H9 (cell line): ENCODE results near the gene SPATA25. TPM values are rescaled to one million over a fixed set of nuclear protein-coding genes. Genes with fewer than 3 reads are reported as not detected.

ENCODE experiments used
- DNase-seq: peaks from one replicate; pipeline ENCODE4 v3.0.0-alpha.2; 2017
- H2AFZ ChIP-seq: one replicate; pipeline ENCODE4 v1.6.1; 2013; ENCODE audit warnings: mild to moderate bottlenecking, low read length, control low read depth, moderate library complexity
- H2AK5ac ChIP-seq: 2 replicates; pipeline ENCODE4 v1.6.1; 2013; ENCODE audit warnings: low read length, control low read depth, mixed read lengths; ENCODE audit not compliant: insufficient read length
- H2BK120ac ChIP-seq: one replicate; pipeline ENCODE4 v1.6.1; 2013; ENCODE audit warnings: low read depth, mild to moderate bottlenecking, low read length, control low read depth, inconsistent platforms; ENCODE audit not compliant: poor library complexity, severe bottlenecking
- H2BK12ac ChIP-seq: 2 replicates; pipeline ENCODE4 v1.6.1; 2013; ENCODE audit warnings: low read length, control low read depth, mixed read lengths, low read depth; ENCODE audit not compliant: insufficient read length
- H2BK15ac ChIP-seq: 2 replicates; pipeline ENCODE4 v1.6.1; 2013; ENCODE audit warnings: low read depth, low read length, control low read depth
- H2BK20ac ChIP-seq: one replicate; pipeline ENCODE4 v1.6.1; 2013; ENCODE audit warnings: low read depth, mild to moderate bottlenecking, low read length, control low read depth, inconsistent platforms; ENCODE audit not compliant: poor library complexity, severe bottlenecking
- H2BK5ac ChIP-seq: 2 replicates; pipeline ENCODE4 v1.6.1; 2013; ENCODE audit warnings: low read length, control low read depth, mixed read lengths; ENCODE audit not compliant: insufficient read length
- H3K14ac ChIP-seq: 2 replicates; pipeline ENCODE4 v1.6.1; 2013; ENCODE audit warnings: low read length, control low read depth; ENCODE audit not compliant: insufficient read depth
- H3K18ac ChIP-seq: 2 replicates; pipeline ENCODE4 v1.6.1; 2013; ENCODE audit warnings: low read depth, mild to moderate bottlenecking, mixed read lengths, low read length, control low read depth; ENCODE audit not compliant: insufficient read length
- H3K23ac ChIP-seq: 2 replicates; pipeline ENCODE4 v1.6.1; 2013; ENCODE audit warnings: low read length, control low read depth, mixed read lengths, low read depth; ENCODE audit not compliant: insufficient read length
- H3K23me2 ChIP-seq: 2 replicates; pipeline ENCODE4 v1.6.1; 2013; ENCODE audit warnings: low read depth, mild to moderate bottlenecking, mixed read lengths, low read length, control low read depth; ENCODE audit not compliant: insufficient read length, poor library complexity, severe bottlenecking
- H3K27ac ChIP-seq: 2 replicates; pipeline ENCODE4 v1.5.1; 2013; ENCODE audit warnings: low read length, control low read depth, mixed read lengths, low read depth; ENCODE audit not compliant: insufficient read length
- H3K27me3 ChIP-seq: 2 replicates; pipeline ENCODE4 v1.6.1; 2013; ENCODE audit warnings: low read length, control low read depth, inconsistent platforms; ENCODE audit not compliant: insufficient read depth
- H3K4ac ChIP-seq: 2 replicates; pipeline ENCODE4 v1.6.1; 2013; ENCODE audit warnings: low read depth, mild to moderate bottlenecking, control low read depth, inconsistent platforms, low read length, moderate library complexity
- H3K4me1 ChIP-seq: 2 replicates; pipeline ENCODE4 v1.6.1; 2013; ENCODE audit warnings: low read length, control low read depth, inconsistent platforms; ENCODE audit not compliant: insufficient read depth
- H3K4me2 ChIP-seq: 2 replicates; pipeline ENCODE4 v1.6.1; 2013; ENCODE audit warnings: low read length, control low read depth, mixed read lengths; ENCODE audit not compliant: insufficient read length, insufficient read depth
- H3K56ac ChIP-seq: 2 replicates; pipeline ENCODE4 v1.6.1; 2013; ENCODE audit warnings: low read depth, mild to moderate bottlenecking, mixed read lengths, low read length, control low read depth; ENCODE audit not compliant: insufficient read length
- H3K79me1 ChIP-seq: 2 replicates; pipeline ENCODE4 v1.6.1; 2013; ENCODE audit warnings: low read depth, mild to moderate bottlenecking, moderate library complexity, low read length, control low read depth, inconsistent platforms; ENCODE audit not compliant: insufficient read depth, poor library complexity, severe bottlenecking
- H3K79me2 ChIP-seq: 2 replicates; pipeline ENCODE4 v1.6.1; 2013; ENCODE audit warnings: low read length, control low read depth, inconsistent platforms; ENCODE audit not compliant: insufficient read depth
- H3K9ac ChIP-seq: 2 replicates; pipeline ENCODE4 v1.6.1; 2013; ENCODE audit warnings: low read length, control low read depth, mixed read lengths; ENCODE audit not compliant: insufficient read length; ENCODE audit errors: extremely low read depth
- H3K9me3 ChIP-seq: one replicate; pipeline ENCODE4 v1.6.1; 2013; ENCODE audit warnings: low read depth, low read length, inconsistent platforms; ENCODE audit not compliant: control insufficient read depth
- H3T11ph ChIP-seq: one replicate; pipeline ENCODE4 v1.6.1; 2013; ENCODE audit warnings: mild to moderate bottlenecking, low read length, control low read depth, inconsistent platforms
- H4K20me1 ChIP-seq: one replicate; pipeline ENCODE4 v1.6.1; 2013; ENCODE audit not compliant: control insufficient read depth, insufficient read length, insufficient read depth
- H4K5ac ChIP-seq: 2 replicates; pipeline ENCODE4 v1.6.1; 2013; ENCODE audit warnings: low read depth, mild to moderate bottlenecking, mixed read lengths, low read length, control low read depth; ENCODE audit not compliant: insufficient read length
- H4K8ac ChIP-seq: replicated peaks from 2 replicates; pipeline ENCODE4 v1.6.1; 2013; ENCODE audit warnings: low read length, control low read depth, mixed read lengths, low read depth; ENCODE audit not compliant: insufficient read length
- H4K91ac ChIP-seq: 2 replicates; pipeline ENCODE4 v1.6.1; 2013; ENCODE audit warnings: low read depth, mild to moderate bottlenecking, moderate library complexity, mixed read lengths, low read length, control low read depth; ENCODE audit not compliant: insufficient read length
- H3K27ac Mint-ChIP-seq, 3 experiments: 2 replicates in 2 of 3; 3 replicates in 1 of 3; pipeline ENCODE4 v1.8.0; 2020 to 2021; ENCODE audit warnings: mixed read lengths in 3 of 3, mild to moderate bottlenecking in 1 of 3, moderate library complexity in 1 of 3
- H3K27me3 Mint-ChIP-seq: 2 replicates; pipeline ENCODE4 v1.8.0; 2021; ENCODE audit warnings: low read depth, mild to moderate bottlenecking, moderate library complexity, mixed read lengths
- H3K36me3 Mint-ChIP-seq, 3 experiments: 2 replicates in 2 of 3; 3 replicates in 1 of 3; pipeline ENCODE4 v1.8.0; 2020 to 2021; ENCODE audit warnings: low read depth in 3 of 3, mixed read lengths in 3 of 3; ENCODE audit not compliant: insufficient read depth in 1 of 3
- H3K4me1 Mint-ChIP-seq, 2 experiments: 2 replicates each; pipeline ENCODE4 v1.8.0; 2020; ENCODE audit warnings: mixed read lengths in 2 of 2
- H3K4me3 Mint-ChIP-seq, 2 experiments: 2 replicates in 1 of 2; 3 replicates in 1 of 2; pipeline ENCODE4 v1.8.0; 2020 to 2021; ENCODE audit warnings: mild to moderate bottlenecking in 2 of 2, mixed read lengths in 2 of 2, moderate library complexity in 1 of 2
- H3K9me3 Mint-ChIP-seq, 2 experiments: 2 replicates in 1 of 2; 3 replicates in 1 of 2; pipeline ENCODE4 v1.8.0; 2020; ENCODE audit warnings: mild to moderate bottlenecking in 2 of 2, mixed read lengths in 2 of 2, moderate library complexity in 1 of 2
- CTCF ChIP-seq: fragments of 200-600 bp; sonication (generic); conservative IDR thresholded peaks from 3 replicates; pipeline ENCODE4 v1.8.0; 2021; ENCODE audit warnings: antibody characterized with exemption, mild to moderate bottlenecking
- WGBS: extraction: QIAGEN DNeasy Blood & Tissue Kit; methylation state at CpG from one replicate; pipeline ENCODE4 v1.1.7; 2013; ENCODE audit warnings: missing lambda C conversion rate, low lambda C conversion rate, mixed read lengths; ENCODE audit not compliant: insufficient read length; ENCODE audit errors: extremely low coverage; 5-methylcytosine and 5-hydroxymethylcytosine counted together
- total RNA-seq: library from RNA; stranded (reverse); gene quantifications from 2 replicates; pipeline ENCODE4 v1.2.1, GENCODE V29; 2021

SPATA25 gene
- total RNA-seq, 1 experiment from 2014 or later: 2.4 TPM

- no peak within 1 kb of the TSS for H3K18ac ChIP-seq
- Mint-ChIP-seq H3K9me3 (no peaks in the 10 kb centered on the region), H3K27ac (peak within 1 kb of the TSS; percentile 95 to 99 (median 96)), H3K4me3 (peak within 1 kb of the TSS; percentile 90 to 93), H3K27me3 (no peaks in the 10 kb centered on the region), H3K4me1 (peaks cover 54 to 59% of the 10 kb centered on the region in 2 experiments), H3K36me3 (peaks cover 5 to 11% (median 8%) of the 10 kb centered on the region in 3 experiments; a peak in 5 of 7 replicates)
- H3K79me1 ChIP-seq: no peaks in the 10 kb centered on the region
- H3K9ac ChIP-seq: peak within 1 kb of the TSS; percentile 72
- H4K5ac ChIP-seq: no peak within 1 kb of the TSS
- DNase-seq: peak; percentile 99
- H2BK5ac ChIP-seq: no peak within 1 kb of the TSS
- peaks cover 2% of the 10 kb centered on the region for H4K20me1 ChIP-seq
- no peaks in the 10 kb centered on the region for H3K27me3 ChIP-seq
- no peak for TF ChIP-seq CTCF
- H2AFZ ChIP-seq: no peak within 1 kb of the TSS
- no peak within 1 kb of the TSS for H3K27ac ChIP-seq
- H3K4ac ChIP-seq: no peak within 1 kb of the TSS
- H2BK120ac ChIP-seq: no peak within 1 kb of the TSS
- no peak within 1 kb of the TSS for H2BK15ac ChIP-seq
- H3K23ac ChIP-seq: no peak within 1 kb of the TSS
- no peak within 1 kb of the TSS for H3T11ph ChIP-seq
- H4K91ac ChIP-seq: no peak within 1 kb of the TSS
- peak within 1 kb of the TSS; percentile 70; the same call in 1 of the 2 replicates for H3K14ac ChIP-seq
- H2BK20ac ChIP-seq: no peak within 1 kb of the TSS
- H3K4me1 ChIP-seq: peaks cover 14% of the 10 kb centered on the region; the same call in 1 of the 2 replicates
- no peak within 1 kb of the TSS for H2AK5ac ChIP-seq
- no peak within 1 kb of the TSS for H3K56ac ChIP-seq
- H3K23me2 ChIP-seq: peaks cover 5% of the 10 kb centered on the region
- WGBS: no CpG with 5 or more reads among the region's 36 CpGs
- no peaks in the 10 kb centered on the region for H3K9me3 ChIP-seq
- H3K4me2 ChIP-seq: peak within 1 kb of the TSS; percentile 97
- H2BK12ac ChIP-seq: no peak within 1 kb of the TSS
- no peak within 1 kb of the TSS for H4K8ac ChIP-seq
- H3K79me2 ChIP-seq: peaks cover 3% of the 10 kb centered on the region; the same call in 1 of the 2 replicates
Measured at GRCh38 chr20:45857114-45857881, 30.1 kb downstream of the SPATA25 start, which contains the start of the genes ACOT8 and ZSWIM3. ACOT8 (minus strand) TSS chr20:45857392; CDS start chr20:45857315, 77 bp downstream. ZSWIM3 (plus strand) TSS chr20:45857614; CDS start chr20:45857826, 212 bp downstream.
